Fibroblast of skin of left biceps (primary cell): ENCODE data around the gene POLE.
"Not testable (repeated sequence)": the region's sequence is repeated elsewhere in the genome, so short reads cannot be mapped to it uniquely, and the experiment has no call there.

Source experiments
- DNase-seq, 2 experiments: peaks; one replicate each; pipeline ENCODE4 v3.0.0-alpha.2; 2013; ENCODE audit warnings: low read depth in 2 of 2

POLE gene

GRCh38 chr12:132719141-132719953, 32.2 kb upstream of the POLE start:
- DNase-seq = no peak

GRCh38 chr12:132718644-132719043, 31.5 kb upstream of the POLE start:
- DNase-seq = no peak

- DNase-seq = no peak
Measured at GRCh38 chr12:132717531-132718387, 30.6 kb upstream of the POLE start.

- DNase-seq = no peak
Measured at GRCh38 chr12:132717011-132717410, 29.9 kb upstream of the POLE start.

- DNase-seq = no peak
Measured at GRCh38 chr12:132716356-132716755, 29.2 kb upstream of the POLE start.

- no peak for DNase-seq
Measured at GRCh38 chr12:132715874-132716273, 28.7 kb upstream of the POLE start.

GRCh38 chr12:132713123-132713522, 26.0 kb upstream of the POLE start:
- no peak for DNase-seq

- DNase-seq = no peak
Measured at GRCh38 chr12:132711080-132711843, 24.1 kb upstream of the POLE start.

- DNase-seq = peak; percentile 29 to 36
Measured at GRCh38 chr12:132710405-132711079, 23.4 kb upstream of the POLE start, which contains the start of gene PGAM5. Gene PGAM5, plus strand, starts transcription at chr12:132710842. Its CDS starts 35 bp downstream, at chr12:132710877.

GRCh38 chr12:132710043-132710404, 22.9 kb upstream of the POLE start:
- DNase-seq = no peak

- no peak for DNase-seq
Measured at GRCh38 chr12:132708150-132708549, 21.0 kb upstream of the POLE start.

GRCh38 chr12:132707241-132707640, 20.1 kb upstream of the POLE start:
- DNase-seq = no peak

- DNase-seq = no peak
Measured at GRCh38 chr12:132703641-132704040, 16.5 kb upstream of the POLE start.

GRCh38 chr12:132702640-132703039, 15.5 kb upstream of the POLE start:
- DNase-seq = no peak

GRCh38 chr12:132700212-132700822, 13.2 kb upstream of the POLE start:
- DNase-seq = no peak

- no peak for DNase-seq
Measured at GRCh38 chr12:132698341-132698740, 11.2 kb upstream of the POLE start.

- DNase-seq = no peak
Measured at GRCh38 chr12:132695431-132695830, 8.3 kb upstream of the POLE start.

- DNase-seq = not testable (repeated sequence)
Measured at GRCh38 chr12:132694888-132695287, 7.7 kb upstream of the POLE start.

GRCh38 chr12:132692030-132692429, 4.9 kb upstream of the POLE start:
- DNase-seq = not testable (repeated sequence)

GRCh38 chr12:132690112-132690511, 3.0 kb upstream of the POLE start:
- DNase-seq = no peak

- DNase-seq = no peak
Measured at GRCh38 chr12:132689227-132689626, 2.1 kb upstream of the POLE start.
